DMS79 treated with DMSO at 0.1 percent for 48 hours (cell line): ENCODE measurements around the gene CASTOR2.
"Not testable (repeated sequence)": the region's sequence is repeated elsewhere in the genome, so short reads cannot be mapped to it uniquely, and the experiment has no call there.

Experiments
- DNase-seq: peaks from one replicate; lab custom pipeline; 2025; lab: John Stamatoyannopoulos, UW

The CASTOR2 gene

DNA sequence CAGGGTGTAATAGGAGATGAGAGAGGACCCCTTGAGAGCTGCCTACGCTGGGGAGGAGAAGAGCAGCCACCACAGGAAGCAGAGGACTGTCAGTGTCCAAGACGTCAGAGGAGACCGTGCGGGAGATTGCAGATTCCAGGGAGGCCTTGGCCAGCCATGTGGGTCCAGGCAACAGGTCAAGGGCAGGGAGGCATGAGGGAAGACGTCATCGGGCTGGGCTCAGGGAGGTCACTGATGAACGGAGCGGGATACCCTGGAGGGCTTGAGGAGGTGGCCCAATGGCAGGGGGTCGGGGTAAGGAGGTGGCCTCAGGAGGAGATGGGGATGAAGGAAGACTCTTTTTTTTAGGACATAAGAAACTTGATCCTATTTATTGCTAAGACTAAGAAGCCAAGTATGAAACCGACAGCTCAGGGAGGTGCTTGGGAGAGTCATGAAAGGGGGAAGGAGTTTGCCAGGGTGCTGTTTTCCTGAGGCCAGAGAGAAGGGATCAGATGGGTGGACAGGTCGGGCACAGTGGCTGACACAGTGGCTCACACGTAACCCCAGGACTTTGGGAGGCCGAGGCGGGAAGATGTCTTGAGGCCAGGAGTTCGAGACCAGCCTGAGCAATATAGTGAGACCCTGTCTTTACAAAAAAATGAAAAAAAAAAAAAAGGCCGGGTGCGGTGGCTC, 30.5 kb downstream of the CASTOR2 start:
- DNase-seq = not testable (repeated sequence)

DNA sequence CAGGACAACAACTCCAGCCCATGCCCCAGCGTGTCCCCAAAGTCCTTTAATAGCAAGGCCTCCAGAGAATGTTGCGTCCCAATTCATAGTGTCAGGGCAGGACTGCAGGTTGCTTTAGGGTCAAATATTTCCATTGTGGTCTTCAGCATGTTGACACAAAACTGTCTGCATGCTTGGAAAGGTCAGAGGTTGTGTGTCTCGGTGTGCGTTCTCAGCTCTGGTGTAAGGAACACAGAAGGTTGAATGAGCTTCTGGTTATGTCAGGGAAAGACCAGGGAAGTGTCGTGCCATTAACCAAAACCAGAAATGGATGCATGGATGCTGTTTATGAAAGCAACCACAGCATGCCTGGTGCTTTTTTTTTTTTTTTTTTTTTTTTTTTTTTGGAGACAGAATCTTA, 31.9 kb downstream of the CASTOR2 start:
- DNase-seq = not testable (repeated sequence)

- not testable (repeated sequence) for DNase-seq
Observed at GRCh38 chr7:74997811-74998210, 33.3 kb downstream of the CASTOR2 start.

- DNase-seq = not testable (repeated sequence)
Observed at GRCh38 chr7:75001356-75001755, 36.9 kb downstream of the CASTOR2 start.

GRCh38 chr7:75010036-75010435, 45.5 kb downstream of the CASTOR2 start:
- no peak for DNase-seq

- no peak for DNase-seq
Observed at GRCh38 chr7:75017832-75018231, 53.3 kb downstream of the CASTOR2 start.

DNA sequence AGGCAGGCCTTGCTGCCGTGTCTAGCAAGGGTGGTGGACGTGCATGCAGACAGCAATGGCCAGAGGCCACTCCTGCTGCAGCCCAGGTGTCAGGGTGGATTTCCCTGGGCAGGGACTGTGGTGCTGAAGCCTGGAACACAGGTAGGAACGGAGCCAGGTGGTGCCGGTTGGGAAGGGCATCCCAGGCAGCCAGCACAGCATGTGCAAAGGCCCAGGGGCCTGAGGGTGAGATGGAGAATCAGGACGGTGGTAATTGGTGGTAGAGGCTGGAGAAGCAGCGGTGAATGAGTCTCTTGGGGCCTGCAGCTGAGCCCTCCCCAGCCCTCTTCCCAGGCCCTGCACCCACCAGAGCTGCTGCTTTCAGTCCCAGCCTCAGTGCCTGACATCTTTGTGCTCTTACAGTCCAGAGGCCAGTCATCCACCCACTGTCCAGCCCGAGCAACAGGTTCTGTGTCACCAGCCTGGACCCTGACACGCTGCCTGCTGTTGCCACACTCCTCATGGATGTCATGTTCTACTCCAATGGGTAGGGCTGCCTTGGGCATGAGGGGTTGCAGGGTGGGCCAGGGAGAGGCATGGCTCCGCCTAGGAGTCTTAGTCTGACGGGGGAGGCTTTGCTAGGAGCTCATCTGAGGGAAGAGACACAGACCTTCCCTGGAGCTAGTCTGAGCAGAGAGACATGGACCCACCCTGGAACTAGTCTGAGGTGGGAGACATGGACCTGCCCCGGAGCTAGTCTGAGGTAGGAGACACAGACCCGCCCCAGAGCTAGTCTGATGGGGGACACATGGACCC, 54.3 kb downstream of the CASTOR2 start:
- no peak for DNase-seq

DNA sequence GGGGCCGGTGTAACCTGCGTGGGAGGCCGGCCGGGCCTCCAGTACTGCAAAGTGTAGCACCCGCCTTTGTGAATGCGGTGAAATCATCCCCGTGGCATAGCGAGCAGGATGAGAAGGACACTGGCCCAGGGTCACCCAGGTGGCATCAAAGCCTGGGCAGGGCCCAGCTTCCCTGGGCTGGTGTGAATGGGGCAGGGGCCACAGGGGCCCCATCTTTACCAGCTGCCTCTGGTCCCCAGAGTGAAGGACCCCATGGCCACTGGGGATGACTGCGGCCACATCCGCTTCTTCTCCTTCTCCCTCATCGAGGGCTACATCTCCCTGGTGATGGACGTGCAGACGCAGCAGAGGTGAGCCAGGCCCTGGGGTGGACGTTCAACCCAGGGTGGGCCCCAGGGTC, 55.3 kb downstream of the CASTOR2 start:
- no peak for DNase-seq

GRCh38 chr7:75024922-75025321, 60.4 kb downstream of the CASTOR2 start:
- no peak for DNase-seq

GRCh38 chr7:75028299-75028698, 63.8 kb downstream of the CASTOR2 start:
- no peak for DNase-seq

GRCh38 chr7:75033064-75033463, 68.6 kb downstream of the CASTOR2 start:
- no peak for DNase-seq

DNA sequence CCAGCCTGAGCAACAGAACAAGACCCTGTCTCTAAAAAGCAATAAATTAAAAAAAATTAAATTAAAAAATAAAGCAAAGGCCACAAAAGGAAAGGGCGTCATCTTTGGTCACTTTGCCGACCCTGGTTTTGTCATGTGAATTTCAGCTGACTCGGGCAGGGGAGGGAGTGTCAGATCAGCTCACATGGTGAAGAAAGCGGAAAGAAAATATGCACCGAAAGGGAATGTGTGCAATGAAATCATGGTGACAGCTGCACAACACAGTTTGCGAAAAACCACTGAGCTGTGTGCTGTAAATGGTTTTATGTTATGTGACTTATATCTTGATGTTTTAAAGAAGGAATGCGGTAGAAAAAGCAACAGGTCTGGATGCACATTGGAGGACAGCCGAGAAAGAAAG, 69.3 kb downstream of the CASTOR2 start:
- no peak for DNase-seq

DNA sequence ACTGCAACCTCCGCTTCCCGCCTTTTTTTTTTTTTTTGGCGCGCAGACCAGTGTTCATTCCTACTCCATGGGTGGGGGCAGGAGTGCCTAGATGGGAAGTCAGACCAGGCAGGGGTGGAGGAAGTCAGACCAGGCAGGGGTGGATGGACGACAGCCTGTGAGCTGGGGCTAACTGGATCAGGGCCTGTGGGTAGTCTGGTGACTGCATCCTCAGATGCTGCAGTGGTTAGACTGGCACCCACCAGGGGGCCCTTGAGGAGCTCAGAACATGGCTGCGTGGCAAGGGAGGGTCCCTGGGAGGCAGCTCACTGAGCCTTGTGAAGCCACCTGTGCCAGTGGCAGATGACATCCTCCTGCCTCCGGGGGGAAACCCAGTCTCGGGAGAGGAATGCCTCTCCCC, 74.0 kb downstream of the CASTOR2 start:
- no peak for DNase-seq

DNA sequence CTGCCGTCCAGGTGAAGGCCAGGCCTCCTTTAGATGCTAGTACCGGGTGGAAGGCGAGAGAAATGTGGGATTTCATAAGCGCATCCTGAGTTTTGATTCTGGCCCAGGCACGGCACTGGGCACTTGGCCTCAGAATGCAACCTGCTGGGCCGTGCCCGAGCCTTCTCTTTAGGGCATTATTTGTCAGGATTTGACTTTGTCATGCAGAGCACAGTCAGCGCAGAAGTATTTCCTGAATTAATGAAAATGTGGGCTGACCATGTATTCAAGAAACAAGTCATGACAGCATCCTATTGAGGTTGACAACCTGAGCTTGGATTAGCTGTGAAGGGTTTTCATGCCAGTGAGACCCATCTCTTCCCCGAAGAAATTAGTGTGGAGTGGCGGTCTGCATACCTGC, 74.7 kb downstream of the CASTOR2 start:
- DNase-seq = no peak

DNA sequence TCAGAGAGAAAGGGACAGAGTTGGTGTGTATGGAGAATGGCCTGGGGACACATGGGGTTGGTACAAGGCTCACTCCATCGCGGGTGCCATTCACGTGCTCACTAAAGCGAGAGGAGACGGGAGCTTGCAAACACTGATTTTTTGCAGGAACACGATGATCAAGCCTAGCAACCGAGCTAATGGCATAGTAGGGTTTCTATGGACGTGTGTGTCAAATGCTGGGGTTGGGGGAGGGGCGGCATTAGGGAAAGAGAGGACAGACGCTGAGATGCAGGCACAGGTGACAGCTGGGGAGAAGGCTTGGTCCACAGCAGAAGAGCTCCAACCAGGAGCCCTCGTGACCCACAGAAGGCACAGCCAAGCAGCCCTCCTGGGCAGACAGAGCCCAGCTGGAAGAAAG, 75.2 kb downstream of the CASTOR2 start:
- DNase-seq = no peak

GRCh38 chr7:75040512-75040911, 76.0 kb downstream of the CASTOR2 start:
- no peak for DNase-seq

DNA sequence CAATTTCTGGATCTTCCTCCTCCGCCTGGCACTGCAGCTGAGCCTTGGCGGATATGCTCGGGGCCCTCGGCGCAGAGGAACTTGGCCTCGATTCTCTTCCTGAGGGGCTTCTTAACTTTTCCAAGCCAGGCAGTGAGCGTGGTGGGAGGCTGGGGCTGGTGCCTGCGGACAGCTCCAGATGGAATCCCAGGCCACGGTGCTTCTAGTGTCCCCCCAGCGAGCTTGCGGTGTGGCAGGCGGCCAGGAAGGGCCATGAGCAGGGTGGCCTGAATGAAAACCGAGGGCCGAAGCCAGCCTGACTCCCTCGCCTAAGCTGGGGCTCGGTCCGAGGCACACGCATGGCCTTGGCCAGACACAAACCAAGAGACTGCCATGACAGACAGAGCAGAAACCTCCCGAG, 77.8 kb downstream of the CASTOR2 start:
- DNase-seq = no peak

GRCh38 chr7:75042831-75043703, 78.6 kb downstream of the CASTOR2 start:
- no peak for DNase-seq

GRCh38 chr7:75045881-75046280, 81.4 kb downstream of the CASTOR2 start:
- DNase-seq = no peak

DNA sequence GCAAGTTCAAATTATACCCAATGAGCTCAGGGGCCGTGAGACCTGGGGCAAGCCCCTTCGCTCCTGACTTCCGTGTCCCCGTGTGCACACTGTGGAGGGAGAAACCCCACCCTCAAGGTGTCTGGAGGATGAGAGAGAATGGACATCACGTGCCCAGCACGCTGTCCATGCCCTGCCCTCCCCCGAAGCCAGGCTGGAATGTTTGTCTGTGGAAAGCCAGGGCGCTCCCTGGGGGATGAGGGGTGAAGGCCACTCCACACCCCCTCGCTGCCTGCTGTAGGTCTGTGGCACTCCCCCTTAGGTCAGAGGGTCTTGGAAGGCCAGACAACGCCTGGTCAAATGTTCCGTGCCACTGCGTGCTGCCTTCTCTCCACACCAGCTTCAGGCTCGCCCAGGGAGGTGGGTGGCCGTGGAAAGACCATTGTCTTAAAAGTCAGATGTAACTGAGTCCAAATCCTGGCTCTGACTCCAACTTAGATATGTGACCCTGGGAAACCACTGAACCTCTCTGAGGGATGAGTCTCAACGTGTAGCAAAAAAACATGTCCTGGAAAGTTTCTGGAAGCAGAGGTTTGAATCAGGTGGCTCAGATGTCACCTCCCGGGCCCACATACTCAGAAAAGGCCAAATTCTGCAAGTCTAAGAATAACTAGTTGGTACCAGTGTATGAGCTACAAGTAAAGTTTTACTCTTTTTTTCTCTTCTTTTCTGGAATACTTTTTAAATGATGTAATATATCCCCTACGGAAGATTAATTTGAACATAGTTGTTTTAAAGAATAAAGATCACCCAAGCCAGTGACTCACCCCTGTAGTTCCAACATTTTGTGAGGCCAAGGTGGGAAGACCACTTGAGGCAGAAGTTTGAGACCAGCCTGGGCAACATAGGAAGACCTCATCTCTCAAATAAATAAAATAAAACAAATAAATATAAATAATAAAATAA, 84.2 kb downstream of the CASTOR2 start:
- DNase-seq = no peak

DNA sequence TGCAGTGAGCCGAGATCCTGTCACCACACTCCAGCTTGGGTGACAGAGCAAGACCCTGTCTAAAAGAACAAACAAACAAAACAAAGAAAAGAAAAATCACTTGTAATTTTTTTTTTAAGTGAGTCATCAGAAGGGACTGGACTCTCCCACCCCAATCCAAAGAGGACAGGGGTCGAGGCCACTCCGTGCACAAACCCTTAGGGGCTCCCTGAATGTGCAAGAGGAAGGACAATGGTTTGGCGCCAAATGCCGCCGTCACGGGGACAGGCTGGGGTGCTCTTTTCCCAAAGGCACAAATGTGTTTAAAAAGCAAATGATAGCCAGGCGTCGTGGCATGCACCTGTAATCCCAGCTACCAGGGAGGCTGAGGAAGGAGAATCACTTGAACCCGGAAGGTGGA, 85.3 kb downstream of the CASTOR2 start:
- no peak for DNase-seq

DNA sequence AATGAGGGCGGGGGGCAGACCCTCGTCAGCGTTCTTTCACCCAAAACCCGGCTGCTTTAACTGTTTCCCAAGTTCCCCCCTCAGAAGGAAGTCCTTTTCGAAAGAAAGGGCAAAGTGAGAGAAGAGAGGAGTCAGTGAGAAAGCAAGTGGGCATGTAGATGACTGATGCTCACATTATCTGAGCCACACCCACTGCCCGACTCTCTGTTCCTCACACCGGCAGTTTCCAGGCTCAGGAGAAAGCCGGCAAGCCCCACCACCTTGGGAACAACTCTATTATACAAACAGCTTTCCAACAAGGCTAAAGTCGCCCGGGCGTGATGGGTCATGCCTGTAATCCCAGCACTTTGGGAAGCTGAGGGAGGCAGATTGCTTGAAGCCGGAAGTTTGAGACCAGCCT, 86.0 kb downstream of the CASTOR2 start:
- no peak for DNase-seq
